ENCODE data around the gene ZNF18. TPM values are rescaled to one million over a fixed set of nuclear protein-coding genes. Genes with fewer than 3 reads are reported as not detected.
A peak's percentile ranks its signal among the peaks of the same experiment; 100 is the strongest.

ZNF18 gene
- total and polyA plus RNA-seq, 2 of the 13 experiments (the other 11 are each of a cell fraction or from before 2014, with no cell fraction given), result 2.4 to 5.4 TPM

DNA sequence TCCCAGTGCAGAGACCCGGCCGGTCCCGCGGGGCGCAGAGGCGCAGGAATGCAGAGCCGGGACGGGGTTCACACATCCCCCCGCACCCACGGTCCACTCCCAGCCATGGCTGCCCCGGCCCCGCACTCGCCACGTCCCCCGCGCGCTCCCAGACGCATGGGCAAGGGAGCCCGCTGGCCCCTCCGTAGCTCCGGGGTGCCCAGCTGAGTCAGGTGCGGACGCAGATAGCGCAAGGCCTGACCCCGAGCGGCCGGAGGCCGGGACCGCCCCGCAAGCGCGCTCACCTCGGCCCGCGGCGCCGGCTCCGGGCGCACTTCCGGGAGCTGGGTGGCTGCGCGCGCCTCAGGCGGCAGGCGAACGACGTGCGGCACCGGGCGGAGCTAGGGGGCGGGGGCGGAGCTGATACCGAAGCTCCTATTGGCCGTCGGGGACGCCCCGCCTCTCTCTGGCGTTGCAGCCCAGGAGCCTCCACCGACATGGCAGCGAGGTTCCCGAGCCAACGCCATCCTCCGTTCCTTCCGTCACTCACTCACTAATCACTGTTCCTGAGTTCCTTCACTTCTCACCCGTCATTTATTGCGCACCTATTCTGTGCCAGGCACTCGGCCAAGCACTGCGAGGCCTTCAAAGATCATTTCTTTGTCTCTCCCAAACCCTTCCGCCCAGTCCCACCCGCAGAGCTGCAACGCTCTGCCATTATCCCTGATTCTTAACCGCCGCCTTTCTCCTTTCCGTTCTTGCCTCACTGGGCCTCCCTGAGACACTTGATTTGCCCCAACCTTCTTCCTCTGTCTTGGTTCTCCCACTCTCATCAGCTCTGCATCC is at the start of gene ZNF18 (continued):
- TF ChIP-seq, protein P1, sequence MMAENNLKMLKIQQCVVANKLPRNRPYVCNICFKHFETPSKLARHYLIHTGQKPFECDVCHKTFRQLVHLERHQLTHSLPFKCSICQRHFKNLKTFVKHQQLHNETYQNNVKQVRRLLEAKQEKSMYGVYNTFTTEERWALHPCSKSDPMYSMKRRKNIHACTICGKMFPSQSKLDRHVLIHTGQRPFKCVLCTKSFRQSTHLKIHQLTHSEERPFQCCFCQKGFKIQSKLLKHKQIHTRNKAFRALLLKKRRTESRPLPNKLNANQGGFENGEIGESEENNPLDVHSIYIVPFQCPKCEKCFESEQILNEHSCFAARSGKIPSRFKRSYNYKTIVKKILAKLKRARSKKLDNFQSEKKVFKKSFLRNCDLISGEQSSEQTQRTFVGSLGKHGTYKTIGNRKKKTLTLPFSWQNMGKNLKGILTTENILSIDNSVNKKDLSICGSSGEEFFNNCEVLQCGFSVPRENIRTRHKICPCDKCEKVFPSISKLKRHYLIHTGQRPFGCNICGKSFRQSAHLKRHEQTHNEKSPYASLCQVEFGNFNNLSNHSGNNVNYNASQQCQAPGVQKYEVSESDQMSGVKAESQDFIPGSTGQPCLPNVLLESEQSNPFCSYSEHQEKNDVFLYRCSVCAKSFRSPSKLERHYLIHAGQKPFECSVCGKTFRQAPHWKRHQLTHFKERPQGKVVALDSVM (CRISPR knock-in tag; IDR thresholded peaks at IDR 0.05), result peak; percentile 71; the same call in 1 of the 2 replicates
- TF ChIP-seq SALL2 (CRISPR knock-in tag; IDR thresholded peaks at IDR 0.05) (peak; percentile 97), ISL2 (CRISPR knock-in tag; IDR thresholded peaks at IDR 0.05) (0 out of 2 replicates have a peak, but pooled peaks have one; percentile 15), SP4 (CRISPR knock-in tag; IDR thresholded peaks at IDR 0.05) (peak; percentile 96), IRX3 (CRISPR knock-in tag; IDR thresholded peaks at IDR 0.05; ENCODE audit: borderline replicate concordance, low read depth) (peak; percentile 52; the same call in 1 of the 2 replicates), ZNF709 (CRISPR knock-in tag; IDR thresholded peaks at IDR 0.05) (peak; percentile 80; the same call in 1 of the 2 replicates), ZFYVE20 (CRISPR knock-in tag; IDR thresholded peaks at IDR 0.05; ENCODE audit: borderline replicate concordance, low read depth) (no peak), CCDC6 (CRISPR knock-in tag; IDR thresholded peaks at IDR 0.05) (peak; percentile 45; the same call in 1 of the 2 replicates), MYC (CRISPR knock-in tag; IDR thresholded peaks at IDR 0.05; ENCODE audit: borderline replicate concordance) (peak; percentile 60; the same call in 1 of the 2 replicates), ZNF607 (CRISPR knock-in tag; IDR thresholded peaks at IDR 0.05; ENCODE audit: borderline replicate concordance) (peak; percentile 51; the same call in 1 of the 2 replicates), MYNN (CRISPR knock-in tag; IDR thresholded peaks at IDR 0.05; ENCODE audit: low read depth) (peak; percentile 27; the same call in 1 of the 2 replicates), ZNF335 (CRISPR knock-in tag; IDR thresholded peaks at IDR 0.05) (no peak), MTA1 (CRISPR knock-in tag; IDR thresholded peaks at IDR 0.05; ENCODE audit: borderline replicate concordance) (peak; percentile 31; the same call in 1 of the 2 replicates), ZNF619 (CRISPR knock-in tag; IDR thresholded peaks at IDR 0.05) (peak; percentile 57; the same call in 1 of the 2 replicates), ZNF501 (CRISPR knock-in tag; IDR thresholded peaks at IDR 0.05) (peak; percentile 81; the same call in 1 of the 2 replicates)
- TF ChIP-seq, protein P2, sequence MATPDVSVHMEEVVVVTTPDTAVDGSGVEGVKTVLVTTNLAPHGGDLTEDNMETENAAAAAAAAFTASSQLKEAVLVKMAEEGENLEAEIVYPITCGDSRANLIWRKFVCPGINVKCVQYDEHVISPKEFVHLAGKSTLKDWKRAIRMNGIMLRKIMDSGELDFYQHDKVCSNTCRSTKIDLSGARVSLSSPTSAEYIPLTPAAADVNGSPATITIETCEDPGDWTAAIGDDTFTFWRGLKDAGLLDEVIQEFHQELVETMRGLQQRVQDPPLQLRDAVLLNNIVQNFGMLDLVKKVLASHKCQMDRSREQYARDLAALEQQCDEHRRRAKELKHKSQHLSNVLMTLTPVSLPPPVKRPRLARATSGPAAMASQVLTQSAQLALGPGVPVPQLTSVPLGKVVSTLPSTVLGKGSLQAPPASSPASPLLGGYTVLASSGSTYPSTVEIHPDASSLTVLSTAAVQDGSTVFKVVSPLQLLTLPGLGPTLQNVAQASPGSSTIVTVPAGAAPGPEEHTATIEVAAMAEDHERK (CRISPR knock-in tag; IDR thresholded peaks at IDR 0.05; ENCODE audit: low read depth), result 0 out of 2 replicates have a peak, but pooled peaks have one; percentile 28
- TF ChIP-seq, protein P3, sequence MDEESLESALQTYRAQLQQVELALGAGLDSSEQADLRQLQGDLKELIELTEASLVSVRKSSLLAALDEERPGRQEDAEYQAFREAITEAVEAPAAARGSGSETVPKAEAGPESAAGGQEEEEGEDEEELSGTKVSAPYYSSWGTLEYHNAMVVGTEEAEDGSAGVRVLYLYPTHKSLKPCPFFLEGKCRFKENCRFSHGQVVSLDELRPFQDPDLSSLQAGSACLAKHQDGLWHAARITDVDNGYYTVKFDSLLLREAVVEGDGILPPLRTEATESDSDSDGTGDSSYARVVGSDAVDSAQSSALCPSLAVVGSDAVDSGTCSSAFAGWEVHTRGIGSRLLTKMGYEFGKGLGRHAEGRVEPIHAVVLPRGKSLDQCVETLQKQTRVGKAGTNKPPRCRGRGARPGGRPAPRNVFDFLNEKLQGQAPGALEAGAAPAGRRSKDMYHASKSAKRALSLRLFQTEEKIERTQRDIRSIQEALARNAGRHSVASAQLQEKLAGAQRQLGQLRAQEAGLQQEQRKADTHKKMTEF (CRISPR knock-in tag; IDR thresholded peaks at IDR 0.05), result peak; percentile 65
- TF ChIP-seq, protein P4, sequence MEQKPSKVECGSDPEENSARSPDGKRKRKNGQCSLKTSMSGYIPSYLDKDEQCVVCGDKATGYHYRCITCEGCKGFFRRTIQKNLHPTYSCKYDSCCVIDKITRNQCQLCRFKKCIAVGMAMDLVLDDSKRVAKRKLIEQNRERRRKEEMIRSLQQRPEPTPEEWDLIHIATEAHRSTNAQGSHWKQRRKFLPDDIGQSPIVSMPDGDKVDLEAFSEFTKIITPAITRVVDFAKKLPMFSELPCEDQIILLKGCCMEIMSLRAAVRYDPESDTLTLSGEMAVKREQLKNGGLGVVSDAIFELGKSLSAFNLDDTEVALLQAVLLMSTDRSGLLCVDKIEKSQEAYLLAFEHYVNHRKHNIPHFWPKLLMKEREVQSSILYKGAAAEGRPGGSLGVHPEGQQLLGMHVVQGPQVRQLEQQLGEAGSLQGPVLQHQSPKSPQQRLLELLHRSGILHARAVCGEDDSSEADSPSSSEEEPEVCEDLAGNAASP (CRISPR knock-in tag; IDR thresholded peaks at IDR 0.05; ENCODE audit: borderline replicate concordance), result peak; percentile 57; the same call in 1 of the 2 replicates
- TF ChIP-seq, protein P5, sequence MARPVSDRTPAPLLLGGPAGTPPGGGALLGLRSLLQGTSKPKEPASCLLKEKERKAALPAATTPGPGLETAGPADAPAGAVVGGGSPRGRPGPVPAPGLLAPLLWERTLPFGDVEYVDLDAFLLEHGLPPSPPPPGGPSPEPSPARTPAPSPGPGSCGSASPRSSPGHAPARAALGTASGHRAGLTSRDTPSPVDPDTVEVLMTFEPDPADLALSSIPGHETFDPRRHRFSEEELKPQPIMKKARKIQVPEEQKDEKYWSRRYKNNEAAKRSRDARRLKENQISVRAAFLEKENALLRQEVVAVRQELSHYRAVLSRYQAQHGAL (CRISPR knock-in tag; IDR thresholded peaks at IDR 0.05; ENCODE audit: not compliant biosample characterization), result peak; percentile 85

All from HepG2 (cell line).